ENCODE measurements around the gene ANAPC2. TPM values are rescaled to one million over a fixed set of nuclear protein-coding genes. Genes with fewer than 3 reads are reported as not detected.

ANAPC2 gene
- total RNA-seq, 2 donors from 2014 or later, result 75.5 to 98.1 TPM

GRCh38 chr9:137157618-137158415 is 30.5 kb downstream of the ANAPC2 start:
- no peak overlapping the region for H3K27ac Mint-ChIP-seq
- DNase-seq (ENCODE audit: low spot score) (no peak), ATAC-seq (no peak)
- H3K27me3 Mint-ChIP-seq, result peaks cover 17 to 19% of the 10 kb centered on the region in 2 donors
- peaks cover 0 to 15% of the 10 kb centered on the region in 2 donors for H3K4me1 Mint-ChIP-seq (ENCODE audit: low read depth in 2 of 2)
- H3K4me3 Mint-ChIP-seq, result no peak overlapping the region
- no peaks in the 10 kb centered on the region for H3K9me3 Mint-ChIP-seq
- no peaks in the 10 kb centered on the region for H3K36me3 Mint-ChIP-seq

DNA sequence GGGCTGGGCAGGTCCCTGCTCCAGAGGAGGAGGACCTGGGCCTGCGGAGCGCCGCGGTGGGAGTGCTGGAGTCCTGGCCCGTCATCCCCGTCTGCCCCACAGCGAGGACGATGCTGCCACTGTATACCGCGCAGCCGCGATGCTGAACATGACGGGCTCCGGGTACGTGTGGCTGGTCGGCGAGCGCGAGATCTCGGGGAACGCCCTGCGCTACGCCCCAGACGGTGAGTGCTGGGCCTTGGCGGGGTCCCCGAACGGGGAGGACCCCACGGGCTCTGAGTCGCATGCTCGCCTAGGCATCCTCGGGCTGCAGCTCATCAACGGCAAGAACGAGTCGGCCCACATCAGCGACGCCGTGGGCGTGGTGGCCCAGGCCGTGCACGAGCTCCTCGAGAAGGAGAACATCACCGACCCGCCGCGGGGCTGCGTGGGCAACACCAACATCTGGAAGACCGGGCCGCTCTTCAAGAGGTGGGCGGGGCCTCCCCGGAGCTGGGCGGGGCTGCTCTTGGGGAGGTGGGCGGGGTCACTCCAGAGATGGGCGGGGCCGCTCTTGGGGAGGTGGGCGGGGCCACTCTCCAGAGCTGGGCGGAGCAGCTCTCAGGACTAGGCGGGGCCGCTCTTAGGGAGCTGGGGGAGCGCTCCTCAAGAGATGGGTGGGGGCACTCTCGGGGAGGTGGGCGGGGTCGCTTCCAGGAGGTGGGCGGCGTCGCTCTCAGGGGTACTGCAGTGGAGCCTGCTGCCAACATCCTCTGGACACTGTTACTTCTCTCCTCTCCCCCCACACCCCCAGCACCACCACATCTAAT is 31.6 kb downstream of the ANAPC2 start:
- no peaks in the 10 kb centered on the region for H3K9me3 Mint-ChIP-seq
- peaks cover 0 to 15% of the 10 kb centered on the region in 2 donors for H3K4me1 Mint-ChIP-seq (ENCODE audit: low read depth in 2 of 2)
- ATAC-seq (peak; percentile 77 to 88), DNase-seq (ENCODE audit: low spot score) (no peak)
- no peak overlapping the region for H3K4me3 Mint-ChIP-seq
- no peaks in the 10 kb centered on the region for H3K36me3 Mint-ChIP-seq
- H3K27me3 Mint-ChIP-seq, result peaks cover 17 to 19% of the 10 kb centered on the region in 2 donors
- no peak overlapping the region for H3K27ac Mint-ChIP-seq

GRCh38 chr9:137152844-137153405 is 35.4 kb downstream of the ANAPC2 start:
- no peaks in the 10 kb centered on the region for H3K36me3 Mint-ChIP-seq
- no peak overlapping the region for H3K4me3 Mint-ChIP-seq
- ATAC-seq (no peak), DNase-seq (ENCODE audit: low spot score) (no peak)
- no peak overlapping the region for H3K27ac Mint-ChIP-seq
- H3K4me1 Mint-ChIP-seq (ENCODE audit: low read depth in 2 of 2), result peaks cover 0 to 5% of the 10 kb centered on the region in 2 donors
- H3K27me3 Mint-ChIP-seq, result peaks cover 3 to 7% of the 10 kb centered on the region in 2 donors
- H3K9me3 Mint-ChIP-seq, result no peaks in the 10 kb centered on the region

DNA sequence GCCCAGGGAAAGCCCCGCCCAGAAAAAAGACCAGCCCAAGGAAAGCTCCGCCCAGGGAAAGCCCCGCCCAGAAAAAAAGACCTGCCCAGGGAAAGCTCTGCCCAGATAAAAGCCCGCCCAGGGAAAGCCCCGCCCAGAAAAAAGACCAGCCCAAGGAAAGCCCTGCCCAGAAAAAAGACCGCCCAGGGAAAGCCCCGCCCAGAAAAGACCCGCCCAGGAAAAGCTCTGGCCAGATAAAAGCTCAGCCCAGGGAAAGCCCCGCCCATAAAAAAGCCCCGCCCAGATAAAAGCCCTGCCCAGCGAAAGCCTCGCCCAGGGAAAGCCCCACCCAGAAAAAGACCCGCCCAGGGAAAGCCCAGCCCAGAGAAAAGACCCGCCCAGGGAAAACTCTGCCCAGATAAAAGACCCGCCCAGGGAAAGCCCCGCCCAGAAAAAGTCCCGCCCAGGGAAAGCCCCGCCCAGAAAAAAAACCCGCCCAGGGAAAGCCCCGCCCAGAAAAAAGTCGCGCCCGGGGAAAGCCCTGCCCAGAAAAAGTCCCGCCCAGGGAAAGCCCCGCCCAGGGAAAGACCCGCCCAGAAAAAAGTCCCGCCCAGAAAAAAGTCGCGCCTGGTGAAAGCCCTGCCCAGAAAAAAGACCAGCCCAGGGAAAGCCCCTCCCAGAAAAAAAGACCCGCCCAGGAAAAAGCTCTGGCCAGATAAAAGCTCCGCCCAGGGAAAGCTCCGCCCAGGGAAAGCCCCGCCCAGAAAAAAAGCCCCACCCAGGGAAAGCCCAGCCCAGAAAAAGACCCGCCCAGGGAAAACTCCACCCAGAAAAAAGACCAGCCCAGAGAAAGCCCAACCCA is 37.5 kb downstream of the ANAPC2 start:
- no peak overlapping the region for H3K4me3 Mint-ChIP-seq
- DNase-seq (ENCODE audit: low spot score), result peak; percentile 87

GRCh38 chr9:137149942-137150616 is 38.3 kb downstream of the ANAPC2 start:
- H3K27ac Mint-ChIP-seq, result no peak overlapping the region
- peak; percentile 69 for DNase-seq (ENCODE audit: low spot score)
- ATAC-seq, result no peak
- H3K4me1 Mint-ChIP-seq (ENCODE audit: low read depth in 2 of 2), result no peaks in the 10 kb centered on the region
- H3K4me3 Mint-ChIP-seq, result no peak overlapping the region
- no peaks in the 10 kb centered on the region for H3K9me3 Mint-ChIP-seq
- H3K36me3 Mint-ChIP-seq, result no peaks in the 10 kb centered on the region
- H3K27me3 Mint-ChIP-seq, result peaks cover 0 to 7% of the 10 kb centered on the region in 2 donors

More for the DNA sequence above, 37.5 kb downstream of the ANAPC2 start:
- ATAC-seq, result peak; percentile 52 to 87
- Mint-ChIP-seq H3K36me3 (no peaks in the 10 kb centered on the region), H3K4me1 (ENCODE audit: low read depth in 2 of 2) (no peaks in the 10 kb centered on the region), H3K27ac (peak overlapping the region; percentile 33 to 59), H3K9me3 (no peaks in the 10 kb centered on the region), H3K27me3 (peaks cover 0 to 7% of the 10 kb centered on the region in 2 donors)

DNA sequence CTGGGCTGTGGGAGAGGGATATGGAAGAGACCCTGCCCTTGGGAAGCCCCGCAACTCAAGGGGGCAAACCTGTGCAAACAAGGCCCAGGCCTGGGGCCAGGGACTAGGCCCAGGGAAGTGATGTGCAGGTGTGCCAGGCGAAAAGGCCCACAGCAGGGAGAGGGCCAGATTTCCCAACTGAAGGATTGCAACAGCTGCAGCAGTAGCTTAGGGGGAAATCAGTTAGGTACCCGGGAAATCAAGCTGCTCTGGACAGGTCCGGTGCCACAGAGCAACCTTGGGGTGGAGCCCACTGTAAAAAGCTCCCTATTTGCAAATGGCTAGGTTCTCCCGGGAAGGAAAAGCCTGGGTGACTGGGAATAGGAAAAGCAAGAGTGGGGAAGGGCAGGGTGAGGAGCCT is 39.0 kb downstream of the ANAPC2 start:
- peaks cover 0 to 7% of the 10 kb centered on the region in 2 donors for H3K27me3 Mint-ChIP-seq
- ATAC-seq (no peak), DNase-seq (ENCODE audit: low spot score) (no peak)
- no peaks in the 10 kb centered on the region for H3K36me3 Mint-ChIP-seq
- no peak overlapping the region for H3K27ac Mint-ChIP-seq
- H3K4me1 Mint-ChIP-seq (ENCODE audit: low read depth in 2 of 2), result no peaks in the 10 kb centered on the region
- H3K4me3 Mint-ChIP-seq, result no peak overlapping the region
- no peaks in the 10 kb centered on the region for H3K9me3 Mint-ChIP-seq

DNA sequence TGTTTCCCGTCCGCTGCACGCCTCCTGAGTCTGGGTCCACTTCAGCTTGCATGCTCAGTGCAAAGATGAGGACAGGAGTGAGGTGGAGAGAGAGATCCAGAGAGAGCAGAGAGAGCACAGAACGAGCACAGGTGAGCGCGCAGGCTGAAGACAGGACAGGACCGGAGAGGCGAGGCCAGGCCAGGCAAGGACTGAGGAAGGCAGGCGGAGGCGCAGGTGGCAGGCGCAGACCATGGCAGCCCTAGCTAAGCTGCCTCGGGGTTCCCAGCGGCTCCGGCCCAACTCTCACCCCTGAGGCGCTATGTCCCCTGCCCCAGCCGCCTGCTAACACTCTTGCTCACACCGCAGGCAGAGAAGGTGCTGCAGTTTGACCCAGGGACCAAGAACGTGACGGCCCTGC is 39.7 kb downstream of the ANAPC2 start:
- Mint-ChIP-seq H3K4me3 (no peak overlapping the region), H3K27ac (no peak overlapping the region), H3K4me1 (ENCODE audit: low read depth in 2 of 2) (no peaks in the 10 kb centered on the region), H3K27me3 (peaks cover 0 to 7% of the 10 kb centered on the region in 2 donors), H3K36me3 (no peaks in the 10 kb centered on the region), H3K9me3 (no peaks in the 10 kb centered on the region)
- ATAC-seq (no peak), DNase-seq (ENCODE audit: low spot score) (no peak)

- ATAC-seq (no peak), DNase-seq (ENCODE audit: low spot score) (no peak)
- Mint-ChIP-seq H3K36me3 (no peaks in the 10 kb centered on the region), H3K9me3 (no peaks in the 10 kb centered on the region), H3K27ac (no peak overlapping the region), H3K27me3 (peaks cover 0 to 7% of the 10 kb centered on the region in 2 donors), H3K4me1 (ENCODE audit: low read depth in 2 of 2) (no peaks in the 10 kb centered on the region), H3K4me3 (no peak overlapping the region)
These were observed 40.1 kb downstream of the ANAPC2 start for GRCh38 chr9:137148242-137148641.

GRCh38 chr9:137147793-137148160 is 40.6 kb downstream of the ANAPC2 start:
- H3K9me3 Mint-ChIP-seq, result no peaks in the 10 kb centered on the region
- no peaks in the 10 kb centered on the region for H3K36me3 Mint-ChIP-seq
- H3K27ac Mint-ChIP-seq, result no peak overlapping the region
- no peaks in the 10 kb centered on the region for H3K4me1 Mint-ChIP-seq (ENCODE audit: low read depth in 2 of 2)
- no peak overlapping the region for H3K4me3 Mint-ChIP-seq
- ATAC-seq (no peak), DNase-seq (ENCODE audit: low spot score) (no peak)
- peaks cover 0 to 7% of the 10 kb centered on the region in 2 donors for H3K27me3 Mint-ChIP-seq

DNA sequence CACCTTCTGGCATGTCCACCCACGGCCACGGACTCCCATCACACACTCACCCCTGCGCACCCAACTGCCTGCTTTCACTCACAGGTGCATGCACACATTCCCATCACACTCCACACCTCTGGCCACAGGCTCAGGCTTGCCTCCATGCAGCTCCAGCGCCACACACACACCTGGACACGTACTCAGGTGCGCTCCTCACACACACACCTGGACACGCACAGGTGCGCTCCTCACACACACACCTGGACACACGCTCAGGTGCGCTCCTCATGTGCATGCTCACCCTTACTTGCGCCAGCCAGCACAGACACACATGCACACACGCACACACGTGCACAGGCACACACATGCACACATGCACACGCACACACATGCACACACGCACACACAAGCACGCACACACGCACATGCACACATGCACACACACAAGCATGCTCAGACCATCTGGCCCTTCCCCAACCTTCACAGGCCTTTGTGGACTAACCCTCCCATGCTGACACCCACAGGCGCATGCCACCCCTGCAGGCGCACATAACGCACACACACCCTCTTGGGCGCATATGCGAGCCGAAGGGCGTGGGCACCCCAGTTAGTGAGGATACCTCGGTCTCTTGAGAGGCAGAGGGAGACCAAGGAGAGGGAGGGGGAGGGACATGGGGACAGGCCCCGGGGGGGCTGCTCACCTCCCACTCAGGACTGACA is 41.1 kb downstream of the ANAPC2 start:
- Mint-ChIP-seq H3K9me3 (no peaks in the 10 kb centered on the region), H3K36me3 (no peaks in the 10 kb centered on the region), H3K4me3 (no peak overlapping the region), H3K4me1 (ENCODE audit: low read depth in 2 of 2) (peaks cover 0 to 2% of the 10 kb centered on the region in 2 donors), H3K27me3 (peaks cover 5 to 10% of the 10 kb centered on the region in 2 donors), H3K27ac (no peak overlapping the region)
- no peak for DNase-seq (ENCODE audit: low spot score)
- no peak for ATAC-seq

DNA sequence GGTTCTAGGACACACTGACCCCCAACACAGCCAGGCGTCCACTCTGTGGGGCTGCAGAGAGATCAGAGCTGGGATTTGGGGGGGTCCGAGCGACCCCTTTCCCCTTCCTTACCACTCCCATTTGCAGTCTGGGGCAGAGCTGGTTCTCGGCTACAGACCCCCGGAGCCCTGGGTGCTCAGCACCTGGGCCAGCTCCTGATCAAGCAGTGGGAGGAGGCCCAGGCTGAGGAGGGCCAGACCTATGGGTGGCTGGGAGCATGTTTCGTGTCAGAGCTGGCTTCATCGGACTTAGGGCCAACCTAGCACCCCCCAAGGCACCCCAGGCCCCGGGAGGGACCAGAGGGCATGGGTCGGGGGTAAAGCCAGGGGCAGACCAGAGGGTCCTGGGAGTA is 41.8 kb downstream of the ANAPC2 start:
- Mint-ChIP-seq H3K9me3 (no peaks in the 10 kb centered on the region), H3K4me3 (no peak overlapping the region), H3K27ac (no peak overlapping the region), H3K27me3 (peaks cover 10 to 15% of the 10 kb centered on the region in 2 donors), H3K4me1 (ENCODE audit: low read depth in 2 of 2) (peaks cover 0 to 3% of the 10 kb centered on the region in 2 donors), H3K36me3 (no peaks in the 10 kb centered on the region)
- no peak for ATAC-seq
- no peak for DNase-seq (ENCODE audit: low spot score)

DNA sequence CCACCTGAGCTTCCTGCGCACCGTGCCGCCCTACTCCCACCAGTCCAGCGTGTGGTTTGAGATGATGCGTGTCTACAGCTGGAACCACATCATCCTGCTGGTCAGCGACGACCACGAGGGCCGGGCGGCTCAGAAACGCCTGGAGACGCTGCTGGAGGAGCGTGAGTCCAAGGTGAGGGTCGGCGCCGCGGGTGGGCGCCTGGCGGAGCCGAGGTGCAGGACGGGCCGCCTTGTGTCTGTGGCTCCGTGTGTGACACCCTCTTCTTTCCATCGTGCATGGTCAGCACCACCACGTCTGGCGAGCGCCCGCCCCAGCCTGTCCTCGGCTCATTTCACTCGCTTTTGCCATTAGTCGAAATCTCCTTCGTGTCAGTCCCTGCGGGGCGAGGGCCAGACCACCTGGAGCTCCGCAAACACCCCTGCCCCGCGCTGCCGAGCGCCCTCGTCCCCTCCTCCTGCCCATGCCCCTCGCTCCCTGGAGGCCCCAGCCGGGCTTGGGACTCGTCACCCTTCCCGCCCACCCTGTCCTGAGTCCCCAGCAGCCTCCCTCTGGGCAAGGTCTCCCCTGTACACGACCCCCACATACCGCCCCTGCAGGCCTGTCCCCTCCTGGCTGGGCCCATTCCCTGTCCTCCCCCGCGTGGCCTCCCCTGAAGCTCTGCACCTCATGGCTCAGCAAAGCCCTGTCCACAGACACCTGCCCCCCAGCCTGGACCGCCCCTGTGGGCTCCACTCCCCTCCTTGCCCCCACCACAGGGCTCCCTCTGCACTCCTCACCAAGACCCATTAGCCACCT is 42.4 kb downstream of the ANAPC2 start:
- no peaks in the 10 kb centered on the region for H3K9me3 Mint-ChIP-seq
- H3K36me3 Mint-ChIP-seq, result no peaks in the 10 kb centered on the region
- peaks cover 0 to 3% of the 10 kb centered on the region in 2 donors for H3K4me1 Mint-ChIP-seq (ENCODE audit: low read depth in 2 of 2)
- H3K27ac Mint-ChIP-seq, result no peak overlapping the region
- no peak overlapping the region for H3K4me3 Mint-ChIP-seq
- H3K27me3 Mint-ChIP-seq, result peaks cover 10 to 15% of the 10 kb centered on the region in 2 donors
- DNase-seq (ENCODE audit: low spot score) (no peak), ATAC-seq (no peak)

All from natural killer cell treated with Interleukin-12 subunit alpha and Interleukin-12 subunit beta and Interleukin-15 and Interleukin-18, amount 100 ng/mL, for 72 hours (primary cell).